Activated naive CD4-positive, alpha-beta T cell treated with anti-CD3 and anti-CD28 coated beads for 36 hours (primary cell): ENCODE measurements around the gene RING1. TPM values are rescaled to one million over a fixed set of nuclear protein-coding genes. Genes with fewer than 3 reads are reported as not detected.

Experiments used
- CTCF ChIA-PET: fragments of 350-600 bp; sonication (Branson Sonifier 250); formaldehyde crosslinking; loops from one replicate; lab custom pipeline; 2021; ENCODE audit warnings: antibody characterized with exemption; lab: Charles Lee
- DNase-seq: peaks from one replicate; pipeline ENCODE4 v3.0.0-alpha.2; 2020
- H3K27ac Mint-ChIP-seq: one replicate; pipeline ENCODE4 v1.8.0; 2021; ENCODE audit warnings: mild to moderate bottlenecking, mixed read lengths
- H3K27me3 Mint-ChIP-seq: one replicate; pipeline ENCODE4 v1.8.0; 2021; ENCODE audit warnings: low read depth, mixed read lengths
- H3K36me3 Mint-ChIP-seq: one replicate; pipeline ENCODE4 v1.8.0; 2021; ENCODE audit warnings: low read depth, mixed read lengths
- H3K4me1 Mint-ChIP-seq: one replicate; pipeline ENCODE4 v1.8.0; 2021; ENCODE audit warnings: low read depth, mixed read lengths
- H3K4me3 Mint-ChIP-seq: one replicate; pipeline ENCODE4 v1.8.0; 2021; ENCODE audit warnings: mild to moderate bottlenecking, moderate library complexity, mixed read lengths
- H3K9me3 Mint-ChIP-seq: one replicate; pipeline ENCODE4 v1.8.0; 2021; ENCODE audit warnings: mixed read lengths
- intact Hi-C: fragments of 100-400 bp; cut with micrococcal nuclease; formaldehyde crosslinking; loops from one replicate; pipeline ENCODE4 v1.15.1; 2023
- microRNA-seq: library from miRNA; unstranded; fragments of <30 nt; microRNA quantifications from one replicate; pipeline ENCODE4 v1.2.0, GENCODE V29; 2022; ENCODE audit warnings: borderline microRNAs expressed, borderline replicate concordance
- total RNA-seq, 2 experiments: library from RNA; stranded (reverse); gene quantifications; one replicate each; pipeline ENCODE4 v1.2.3, GENCODE V29; 2021

Gene RING1
- total RNA-seq, 2 experiments from 2014 or later = 17.1 to 18.2 TPM

DNA sequence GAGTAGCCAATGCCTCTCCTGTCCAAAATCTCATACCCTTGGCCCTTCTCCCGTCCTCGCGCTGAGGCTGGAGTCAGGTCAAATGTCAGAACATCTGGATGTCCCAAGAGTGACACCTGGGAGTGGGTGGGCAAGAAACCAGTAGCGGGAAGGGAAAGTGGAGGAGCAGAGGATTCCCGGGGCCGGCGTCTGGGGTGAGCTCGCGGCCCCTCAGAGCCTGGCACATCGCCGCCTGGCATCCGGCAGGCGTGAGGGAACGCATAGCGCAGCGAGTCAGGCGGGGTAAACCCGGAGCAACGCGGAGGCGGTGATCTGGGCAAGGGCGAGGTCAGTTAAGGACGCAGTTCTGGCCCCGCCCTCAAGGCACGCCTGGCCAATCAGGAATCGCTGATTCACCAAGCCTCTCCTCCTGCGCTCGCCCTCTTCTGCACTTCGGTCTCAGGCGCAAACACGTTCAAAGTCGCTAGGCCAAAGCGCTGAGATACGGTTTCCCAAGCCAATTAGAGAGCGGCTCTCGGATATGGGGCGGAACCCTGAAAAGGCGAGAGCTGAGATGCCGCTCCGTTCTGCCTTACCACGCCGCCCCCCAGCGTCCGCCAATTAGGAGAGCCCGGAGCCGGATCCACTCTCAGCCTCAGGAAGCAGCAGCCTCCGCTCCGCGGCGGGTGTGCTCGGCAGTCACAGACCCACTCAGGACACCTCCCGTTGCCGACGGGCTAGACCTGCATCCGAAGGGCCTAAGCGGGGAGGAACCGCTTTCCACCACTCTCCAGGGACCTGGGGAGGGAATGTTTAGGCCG lies 40.8 kb downstream of the RING1 start:
- peaks cover 21% of the 10 kb centered on the region for H3K36me3 Mint-ChIP-seq

DNA sequence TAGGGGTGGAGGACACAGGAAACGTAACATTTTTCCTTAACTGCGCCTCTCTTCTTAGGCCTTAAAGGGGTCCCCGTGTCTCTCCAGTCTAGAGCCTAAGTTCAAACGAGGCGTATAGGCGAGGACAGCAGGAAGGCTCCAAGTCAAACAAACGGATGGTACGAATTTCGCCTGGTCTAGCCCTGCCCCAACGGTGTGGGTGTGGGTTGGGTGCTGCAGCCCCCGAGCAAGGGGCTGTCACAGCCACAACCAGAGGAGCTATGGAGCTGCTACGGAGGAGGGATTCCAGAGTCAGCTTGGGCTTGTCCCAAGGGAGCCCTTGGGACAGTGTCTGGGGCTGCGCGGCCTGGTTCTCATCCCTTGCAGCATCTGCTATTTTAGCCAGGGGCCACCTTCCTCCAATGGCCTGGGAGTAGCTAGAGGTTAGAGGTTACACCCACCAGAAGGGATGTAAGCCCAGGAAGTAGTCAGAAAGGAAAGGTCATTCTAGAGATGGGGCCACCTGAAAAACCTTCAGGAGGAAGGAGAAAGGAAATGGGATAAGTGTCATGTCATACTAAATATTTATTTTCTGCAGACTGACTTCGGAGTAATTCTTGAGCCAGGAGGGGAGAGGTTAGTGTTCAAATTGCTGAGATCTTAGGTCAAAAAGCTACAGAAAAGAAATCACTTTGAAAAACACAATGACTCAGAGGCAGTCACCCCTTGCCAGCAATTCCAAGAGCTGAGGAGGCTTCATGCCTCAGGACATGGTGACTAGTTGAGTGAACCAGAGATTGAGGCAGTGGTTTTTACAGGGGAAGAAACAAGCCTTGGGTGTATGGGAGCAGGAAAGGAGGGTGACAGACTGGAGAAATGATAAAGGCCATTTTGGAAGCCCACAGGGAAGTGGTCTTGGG lies 41.7 kb downstream of the RING1 start:
- Mint-ChIP-seq H3K36me3 (peaks cover 21% of the 10 kb centered on the region), H3K27me3 (no peaks in the 10 kb centered on the region), H3K9me3 (no peaks in the 10 kb centered on the region), H3K4me1 (peaks cover 37% of the 10 kb centered on the region), H3K4me3 (peak overlapping the region; percentile 90), H3K27ac (peak overlapping the region; percentile 93)
- intact Hi-C loops = loop anchor here (1.0 to 2.0 kb wide), 7 partner anchors 21 to 73 kb away; partner anchors contain the start of genes PFDN6, RXRB, SLC39A7 and TAPBP
- CTCF ChIA-PET = interaction anchor here (1.0 to 5.5 kb wide), 16 partner anchors 8 to 230 kb away, joined by 3 to 57 read pairs (median 5); partner anchors contain the start of genes B3GALT4, HSD17B8, PFDN6 and RPS18
- peak; percentile 36 for DNase-seq

More for the DNA sequence above, 40.8 kb downstream of the RING1 start:
- CTCF ChIA-PET = interaction anchor here (0.8 to 5.5 kb wide), 30 partner anchors 9 to 235 kb away, joined by 3 to 57 read pairs (median 5); partner anchors contain the start of genes B3GALT4, HSD17B8, PFDN6 and RING1
- DNase-seq = peak; percentile 99
- Mint-ChIP-seq H3K4me1 (peaks cover 37% of the 10 kb centered on the region), H3K27ac (peak overlapping the region; percentile 93), H3K4me3 (peak overlapping the region; percentile 90), H3K27me3 (no peaks in the 10 kb centered on the region), H3K9me3 (no peaks in the 10 kb centered on the region)
- intact Hi-C loops = loop anchor here (1.0 to 2.0 kb wide), 11 partner anchors 22 to 235 kb away; partner anchors contain the start of genes PFDN6, RXRB, SLC39A7 and TAPBP

DNA sequence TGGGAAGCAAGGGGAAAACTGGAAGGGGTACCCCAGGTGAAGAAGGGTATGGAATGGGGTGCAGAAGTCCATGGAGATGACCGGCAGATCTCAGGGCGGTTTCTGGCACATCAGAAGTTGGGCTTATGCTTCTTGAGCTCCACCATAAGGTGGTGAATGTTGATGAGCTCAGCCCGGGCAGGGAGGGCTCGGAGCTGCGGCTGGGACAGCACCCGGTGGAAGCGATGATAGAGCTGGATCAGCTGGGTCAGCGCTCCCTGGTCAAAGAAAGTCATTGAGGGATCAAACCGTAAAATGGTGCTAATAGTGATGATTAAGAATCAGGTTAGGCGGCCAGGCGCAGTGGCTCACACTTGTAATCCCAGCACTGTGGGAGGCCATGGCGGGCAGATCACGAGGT lies 42.4 kb downstream of the RING1 start:
- Mint-ChIP-seq H3K36me3 (peaks cover 21% of the 10 kb centered on the region), H3K9me3 (no peaks in the 10 kb centered on the region)

DNA sequence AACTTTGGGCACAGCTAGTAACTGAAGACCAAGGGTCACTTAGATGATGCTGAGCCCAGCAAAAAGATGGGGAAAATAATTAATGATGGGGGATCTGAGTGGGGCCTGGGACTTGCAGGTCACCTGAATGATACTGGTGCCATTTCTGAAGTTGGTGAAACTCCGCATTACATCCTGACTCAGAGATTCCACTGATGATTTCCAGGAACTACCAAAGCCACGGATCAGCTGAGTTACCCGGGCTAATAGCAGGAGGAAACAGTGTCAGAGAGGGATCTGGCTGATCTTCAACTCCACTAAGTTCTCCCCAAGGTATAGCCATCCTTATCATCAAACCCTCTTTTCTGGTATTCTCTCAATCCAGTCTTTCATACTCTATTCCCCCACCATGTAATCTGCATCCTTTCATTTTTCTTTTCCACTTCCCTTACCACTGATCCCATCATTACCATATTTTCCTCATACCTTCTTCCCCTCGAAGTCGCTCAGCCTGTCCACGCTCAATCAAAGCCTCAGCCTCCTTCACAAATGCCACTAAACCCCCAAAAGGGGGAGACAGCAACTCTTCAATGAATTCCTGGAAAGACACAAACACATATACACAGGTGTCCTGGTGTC lies 43.2 kb downstream of the RING1 start:
- intact Hi-C loops = no loop called here
- CTCF ChIA-PET = interaction anchor here (1.4 to 1.9 kb wide), 2 partner anchors 20 to 25 kb away, joined by 3 to 6 read pairs; partner anchors contain the start of genes B3GALT4, RPS18 and VPS52
- Mint-ChIP-seq H3K27me3 (no peaks in the 10 kb centered on the region), H3K36me3 (peaks cover 21% of the 10 kb centered on the region), H3K9me3 (no peaks in the 10 kb centered on the region), H3K4me3 (no peak overlapping the region), H3K27ac (no peak overlapping the region), H3K4me1 (peaks cover 37% of the 10 kb centered on the region)
- DNase-seq = no peak

More for the DNA sequence above, 42.4 kb downstream of the RING1 start:
- CTCF ChIA-PET = interaction anchor here (1.0 to 5.5 kb wide), 8 partner anchors 11 to 126 kb away, joined by 3 to 57 read pairs (median 3); partner anchors contain the start of genes B3GALT4, RPS18 and VPS52
- Mint-ChIP-seq H3K27me3 (no peaks in the 10 kb centered on the region), H3K27ac (peak overlapping the region; percentile 93), H3K4me1 (peaks cover 37% of the 10 kb centered on the region), H3K4me3 (peak overlapping the region; percentile 90)
- no peak for DNase-seq
- intact Hi-C loops = no loop called here

DNA sequence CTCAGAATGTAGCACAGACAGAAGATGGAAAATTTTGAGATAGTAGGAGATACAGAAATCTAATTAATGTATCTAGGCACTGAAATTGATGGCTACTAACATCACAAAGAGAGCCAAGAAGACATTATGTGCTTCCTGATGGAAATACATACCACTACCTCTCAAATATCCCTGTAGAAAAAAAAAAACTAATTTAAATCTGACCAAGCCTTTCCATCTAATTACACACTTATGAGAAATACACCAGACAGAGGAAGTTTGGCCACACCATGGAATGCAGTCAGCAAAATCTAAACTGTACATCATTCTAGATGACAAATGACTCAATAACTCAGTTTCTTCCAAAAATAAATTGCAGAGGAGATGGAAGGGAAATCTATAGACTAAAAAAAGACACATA lies 44.5 kb downstream of the RING1 start:
- Mint-ChIP-seq H3K4me1 (peaks cover 37% of the 10 kb centered on the region), H3K36me3 (peaks cover 22% of the 10 kb centered on the region), H3K4me3 (no peak overlapping the region), H3K9me3 (no peaks in the 10 kb centered on the region), H3K27ac (no peak overlapping the region), H3K27me3 (no peaks in the 10 kb centered on the region)
- no peak for DNase-seq
- intact Hi-C loops = no loop called here
- CTCF ChIA-PET = no interaction called here

DNA sequence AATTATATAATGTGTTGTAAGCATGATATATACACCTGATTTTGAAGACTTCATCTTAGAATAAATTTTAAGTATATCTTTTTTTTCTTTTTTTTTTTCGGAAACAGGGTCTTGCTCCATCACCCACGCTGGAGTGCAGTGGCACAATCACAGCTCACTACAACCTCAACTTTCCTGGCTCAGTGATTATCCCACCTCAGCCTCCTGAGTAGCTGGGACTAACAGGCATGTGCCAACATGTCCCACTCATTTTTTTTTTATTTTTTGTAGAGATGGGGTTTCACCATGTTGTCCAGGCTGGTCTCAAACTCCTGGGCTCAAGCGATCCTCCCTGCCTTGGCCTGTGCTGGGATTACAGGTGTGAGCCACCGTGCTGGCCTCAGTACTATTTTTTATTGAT lies 46.3 kb downstream of the RING1 start:
- no peak overlapping the region for H3K4me3 Mint-ChIP-seq
- H3K27me3 Mint-ChIP-seq = no peaks in the 10 kb centered on the region
- no peak overlapping the region for H3K27ac Mint-ChIP-seq
- intact Hi-C loops = no loop called here
- no peaks in the 10 kb centered on the region for H3K9me3 Mint-ChIP-seq
- DNase-seq = no peak
- H3K36me3 Mint-ChIP-seq = peaks cover 25% of the 10 kb centered on the region
- CTCF ChIA-PET = no interaction called here
- peaks cover 26% of the 10 kb centered on the region for H3K4me1 Mint-ChIP-seq

DNA sequence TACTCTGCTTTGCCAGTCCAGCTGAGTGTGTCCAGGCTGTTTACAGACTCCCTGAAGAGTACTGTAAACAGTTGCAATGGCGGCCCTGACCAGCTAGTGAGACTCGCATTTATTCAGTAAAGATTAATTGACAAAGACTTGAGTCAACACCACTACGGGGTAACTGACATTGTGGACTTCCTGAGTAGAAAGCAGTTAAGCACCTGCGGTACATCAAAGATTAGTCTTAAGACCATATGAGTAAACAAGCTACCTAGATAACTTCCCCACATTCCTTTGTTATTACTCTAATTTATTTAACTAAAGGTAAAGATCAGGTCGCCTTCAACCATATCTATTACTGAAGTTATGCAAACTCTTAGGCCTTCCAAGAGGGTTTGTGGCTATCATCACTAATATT lies 50.7 kb downstream of the RING1 start:
- Mint-ChIP-seq H3K9me3 (no peaks in the 10 kb centered on the region), H3K4me3 (no peak overlapping the region), H3K27ac (no peak overlapping the region), H3K36me3 (peaks cover 19% of the 10 kb centered on the region), H3K4me1 (peaks cover 4% of the 10 kb centered on the region), H3K27me3 (no peaks in the 10 kb centered on the region)
- intact Hi-C loops = no loop called here
- DNase-seq = no peak
- CTCF ChIA-PET = interaction anchor here (1.7 kb wide), 1 partner anchor 10 kb away, joined by 5 read pairs; no protein-coding TSS in a partner anchor

Small RNAs within 50 kb of the gene (microRNA-seq; reads per million reads assigned to microRNA genes)
- 18.1 reads per million, percentile 32 among the genes with 10 or more reads in this experiment for gene MIR219A1

Other genes with a start within 250 kb of the RING1 start
- gene BRD2, start 239.9 kb upstream of the RING1 start, total RNA-seq = 100 to 1,000 TPM; 168 to 197 TPM
- gene HLA-DOA, start 198.9 kb upstream of the RING1 start, total RNA-seq = 1 to 10 TPM; 1.4 to 1.6 TPM
- gene HLA-DPA1, start 134.9 kb upstream of the RING1 start, total RNA-seq = 10 to 100 TPM; 12.1 to 15.3 TPM
- 1 to 10 TPM; 2.8 to 4.0 TPM for gene HLA-DPB1, start 132.5 kb upstream of the RING1 start, total RNA-seq
- 1 to 10 TPM in 1 of 2 experiments, under 1 TPM in 1; 0.88 to 1.4 TPM for gene COL11A2, start 16.0 kb upstream of the RING1 start, total RNA-seq
- 10 to 100 TPM; 50.4 to 50.6 TPM for gene RXRB, start 7.8 kb upstream of the RING1 start, total RNA-seq
- gene SLC39A7, start 7.6 kb upstream of the RING1 start, total RNA-seq = 10 to 100 TPM; 35.9 to 39.5 TPM
- gene HSD17B8, start 3.8 kb upstream of the RING1 start, total RNA-seq = 10 to 100 TPM; 31.3 to 33.5 TPM
- gene VPS52, start 63.4 kb downstream of the RING1 start, total RNA-seq = 10 to 100 TPM; 30.3 to 31.0 TPM
- gene RPS18, start 63.6 kb downstream of the RING1 start, total RNA-seq = 1,000 to 10,000 TPM; 5,497 to 5,551 TPM
- 1 to 10 TPM; 4.4 TPM for gene B3GALT4, start 68.6 kb downstream of the RING1 start, total RNA-seq
- 10 to 100 TPM; 42.5 to 42.9 TPM for gene WDR46, start 80.7 kb downstream of the RING1 start, total RNA-seq
- 10 to 100 TPM; 67.9 to 81.3 TPM for gene PFDN6, start 81.1 kb downstream of the RING1 start, total RNA-seq
- 10 to 100 TPM; 23.8 to 27.8 TPM for gene RGL2, start 90.4 kb downstream of the RING1 start, total RNA-seq
- gene TAPBP, start 105.6 kb downstream of the RING1 start, total RNA-seq = 100 to 1,000 TPM; 184 TPM
- 1 to 10 TPM; 8.8 to 9.0 TPM for gene ZBTB22, start 109.2 kb downstream of the RING1 start, total RNA-seq
- gene DAXX, start 114.5 kb downstream of the RING1 start, total RNA-seq = 10 to 100 TPM; 48.1 to 55.1 TPM
- gene KIFC1, start 183.3 kb downstream of the RING1 start, total RNA-seq = 100 to 1,000 TPM; 107 TPM
- 10 to 100 TPM; 31.0 to 32.3 TPM for gene PHF1, start 202.5 kb downstream of the RING1 start, total RNA-seq
- gene CUTA, start 209.6 kb downstream of the RING1 start, total RNA-seq = 100 to 1,000 TPM; 163 to 181 TPM
- gene SYNGAP1, start 211.6 kb downstream of the RING1 start, total RNA-seq = 10 to 100 TPM; 35.1 to 42.2 TPM
- gene ZBTB9, start 246.1 kb downstream of the RING1 start, total RNA-seq = 1 to 10 TPM; 5.0 to 6.5 TPM